GM21825 (cell line): ENCODE measurements around the gene RPS6KA5.
A peak's percentile ranks its signal among the peaks of the same experiment; 100 is the strongest.

Experiments used
- ATAC-seq: cut with Tn5 transposase; IDR thresholded peaks from one replicate; pipeline ENCODE4 v1.9.1; 2021; ENCODE audit warnings: mild to moderate bottlenecking, moderate library complexity; ENCODE audit not compliant: unreplicated experiment

RPS6KA5 gene

GRCh38 chr14:91031666-91032065 is 28.8 kb downstream of the RPS6KA5 start:
- no peak for ATAC-seq

DNA sequence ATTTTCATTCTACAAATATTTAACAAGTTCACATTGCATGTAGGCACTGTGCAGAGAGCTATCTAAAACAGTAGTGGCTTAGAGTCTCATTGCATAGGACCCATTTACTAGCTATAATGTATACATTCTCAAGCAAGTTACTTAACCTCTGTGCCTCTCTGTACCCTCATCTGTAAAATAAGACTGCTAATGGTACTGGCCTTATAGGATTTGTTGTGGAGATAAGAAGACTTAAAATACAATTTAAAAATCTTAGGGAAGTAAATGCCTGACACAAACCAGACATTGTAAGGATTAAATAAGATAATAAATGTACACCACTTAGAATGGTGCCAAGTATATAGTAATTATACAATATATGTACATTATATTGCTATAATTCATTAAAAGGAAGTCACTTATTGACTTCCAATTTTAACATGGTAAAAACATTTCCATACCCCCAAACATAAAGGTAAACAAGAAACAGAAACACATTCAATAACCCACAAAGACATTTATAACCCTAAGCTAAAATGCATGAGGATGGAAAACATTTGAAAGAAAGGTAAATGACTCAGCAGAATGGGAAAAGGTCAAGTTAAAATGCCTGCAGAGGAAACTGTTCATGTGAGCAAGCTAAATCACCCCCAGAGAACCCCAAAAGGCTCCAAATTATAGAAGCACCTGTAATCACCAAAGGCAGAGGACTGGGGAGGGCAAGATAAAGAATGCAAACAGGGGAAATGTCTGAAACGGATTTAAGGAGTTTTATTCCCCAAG is 30.8 kb downstream of the RPS6KA5 start:
- no peak for ATAC-seq

- ATAC-seq = no peak
Measured at GRCh38 chr14:91027561-91027960, 32.9 kb downstream of the RPS6KA5 start.

DNA sequence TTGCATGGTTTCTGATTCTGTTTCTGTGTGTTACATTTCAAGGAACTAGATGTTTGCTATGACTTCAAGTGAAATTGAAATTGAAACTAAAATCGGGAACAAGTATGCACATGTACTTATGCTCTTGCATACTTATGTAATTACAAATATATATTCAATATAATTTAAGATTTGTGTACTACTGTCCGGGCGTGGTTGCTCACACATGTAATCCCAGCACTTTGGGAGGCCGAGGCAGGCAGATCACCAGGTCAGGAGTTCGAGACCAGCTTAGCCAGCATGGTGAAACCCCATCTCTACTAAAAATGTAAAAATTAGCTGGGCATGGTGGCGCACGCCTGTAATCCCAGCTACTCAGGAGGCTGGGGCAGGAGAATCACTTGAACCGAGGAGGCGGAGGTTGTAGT is 37.8 kb downstream of the RPS6KA5 start:
- peak; percentile 87 for ATAC-seq

DNA sequence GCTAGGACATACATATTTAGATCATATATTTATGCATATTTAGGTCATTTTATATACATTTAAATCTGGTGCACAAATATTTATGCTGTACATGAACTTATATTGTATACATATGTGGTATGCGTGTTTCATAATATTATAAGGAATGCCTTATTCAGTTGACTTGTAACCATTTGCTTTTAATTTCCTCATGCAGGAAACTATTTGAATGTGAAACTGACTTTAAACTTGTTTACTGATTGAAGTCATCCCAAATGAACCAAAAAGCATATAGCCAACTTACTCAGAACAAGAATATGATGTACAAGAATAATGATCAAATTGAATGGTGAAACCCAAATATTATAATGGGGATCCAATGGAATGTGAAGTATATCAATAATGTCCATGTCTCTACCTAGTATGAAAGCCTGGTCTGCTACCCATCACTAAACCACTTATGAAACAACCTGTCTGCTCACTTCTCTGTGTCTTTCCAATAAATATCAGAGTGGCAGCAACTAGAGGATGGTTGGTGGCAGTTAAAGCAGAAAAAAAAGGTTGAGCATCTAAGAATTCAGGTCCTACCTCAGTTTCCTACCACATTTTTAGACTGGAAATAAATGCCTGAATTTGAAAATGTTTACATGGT is 38.3 kb downstream of the RPS6KA5 start:
- ATAC-seq = peak; percentile 58

DNA sequence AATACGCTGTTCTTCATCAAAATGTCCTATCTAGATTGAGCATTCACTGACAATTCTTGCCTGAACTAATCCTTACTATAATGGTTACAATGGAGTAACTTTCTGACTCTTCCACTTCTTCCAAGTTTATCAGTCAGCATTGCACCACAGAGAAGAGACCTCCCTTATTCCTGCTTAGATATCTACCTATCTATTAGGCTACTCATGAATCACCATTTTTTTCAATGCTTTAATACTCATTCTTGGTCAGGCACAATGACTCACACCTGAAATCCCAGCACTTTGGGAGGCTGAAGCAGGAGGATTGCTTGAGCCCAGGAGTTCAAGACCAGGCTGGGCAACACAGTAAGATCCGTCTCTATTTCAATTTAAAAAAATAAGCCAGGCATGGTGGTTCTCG is 39.3 kb downstream of the RPS6KA5 start:
- no peak for ATAC-seq

GRCh38 chr14:91019673-91020072 is 40.8 kb downstream of the RPS6KA5 start:
- no peak for ATAC-seq

DNA sequence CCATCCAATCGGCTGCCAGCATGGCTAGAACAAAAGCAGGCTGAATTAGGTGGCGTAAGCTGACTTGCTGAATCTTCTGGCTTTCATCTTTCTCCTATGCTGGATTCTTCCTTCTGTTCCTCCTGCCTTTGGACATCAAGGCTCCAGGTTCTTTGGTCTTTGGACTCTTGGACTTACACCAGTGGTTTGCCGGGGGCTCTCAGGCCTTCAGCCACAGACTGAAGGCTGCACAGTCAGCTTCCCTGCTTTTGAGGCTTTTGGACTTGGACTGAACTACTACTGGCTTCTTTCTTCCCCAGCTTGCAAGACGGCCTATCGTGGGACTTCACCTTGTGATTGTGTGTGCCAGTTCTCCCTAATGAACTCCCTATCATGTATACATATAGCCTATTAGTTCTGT is 42.0 kb downstream of the RPS6KA5 start:
- no peak for ATAC-seq

- no peak for ATAC-seq
Measured at GRCh38 chr14:91016800-91017410, 43.5 kb downstream of the RPS6KA5 start.

- no peak for ATAC-seq
Measured at GRCh38 chr14:91015435-91015834, 45.0 kb downstream of the RPS6KA5 start.

DNA sequence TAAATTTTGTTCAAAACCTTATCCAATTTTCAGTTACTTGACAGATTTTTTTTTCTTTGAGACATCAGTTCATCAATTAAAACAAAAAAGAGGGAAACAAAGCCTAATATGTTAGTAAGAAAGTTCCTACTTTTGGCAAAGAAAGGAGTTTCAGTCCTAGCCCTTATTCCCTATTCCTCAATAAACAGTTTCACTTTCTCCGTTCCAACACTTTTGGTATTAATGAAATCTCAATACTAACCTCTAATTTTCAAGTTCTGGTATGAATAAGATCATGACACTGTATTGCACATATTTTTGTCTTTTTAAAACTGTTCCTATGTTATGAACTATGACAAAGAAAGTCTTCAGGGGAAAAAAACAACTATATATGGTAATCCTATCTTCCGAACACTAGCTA is 48.4 kb downstream of the RPS6KA5 start:
- no peak for ATAC-seq

DNA sequence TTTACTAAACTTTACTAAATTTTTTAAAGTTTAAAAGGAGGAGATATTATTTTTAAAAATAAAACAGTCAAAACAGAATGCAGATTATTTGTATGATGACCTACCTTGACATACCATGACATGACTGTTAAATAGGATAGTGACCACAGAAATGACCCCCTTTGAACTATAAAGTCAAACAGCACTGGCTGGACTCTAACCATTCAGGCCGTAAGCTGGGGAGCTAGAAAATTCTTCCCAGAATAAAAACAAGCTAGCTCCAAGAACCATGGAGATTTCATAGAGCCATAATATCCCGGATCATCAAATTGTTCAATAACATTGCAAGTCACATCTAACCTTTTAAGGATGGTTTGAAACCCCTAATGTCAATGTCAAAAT is 50.3 kb downstream of the RPS6KA5 start:
- no peak for ATAC-seq

GRCh38 chr14:91009501-91010152 is 50.8 kb downstream of the RPS6KA5 start:
- peak; percentile 97 for ATAC-seq

GRCh38 chr14:91008759-91009409 is 51.6 kb downstream of the RPS6KA5 start:
- ATAC-seq = no peak

DNA sequence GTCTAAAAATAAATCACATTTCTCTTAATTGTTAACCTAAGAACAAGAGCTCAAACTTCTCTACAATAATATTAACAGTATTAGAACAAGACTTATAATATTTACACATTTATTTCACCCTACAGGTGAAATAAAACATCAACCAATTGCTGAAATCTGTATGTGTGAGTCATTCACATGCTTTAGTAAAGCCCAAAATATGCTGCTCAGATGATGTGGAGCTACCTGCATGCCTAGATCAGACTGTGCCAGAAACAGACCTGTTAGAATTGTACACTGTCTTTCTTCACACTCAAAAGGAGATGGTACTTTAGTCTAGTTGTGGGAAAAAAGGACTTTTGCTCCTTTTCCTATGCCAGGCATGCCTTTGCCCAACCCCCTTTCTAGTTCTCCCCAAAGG is 54.7 kb downstream of the RPS6KA5 start:
- ATAC-seq = no peak

DNA sequence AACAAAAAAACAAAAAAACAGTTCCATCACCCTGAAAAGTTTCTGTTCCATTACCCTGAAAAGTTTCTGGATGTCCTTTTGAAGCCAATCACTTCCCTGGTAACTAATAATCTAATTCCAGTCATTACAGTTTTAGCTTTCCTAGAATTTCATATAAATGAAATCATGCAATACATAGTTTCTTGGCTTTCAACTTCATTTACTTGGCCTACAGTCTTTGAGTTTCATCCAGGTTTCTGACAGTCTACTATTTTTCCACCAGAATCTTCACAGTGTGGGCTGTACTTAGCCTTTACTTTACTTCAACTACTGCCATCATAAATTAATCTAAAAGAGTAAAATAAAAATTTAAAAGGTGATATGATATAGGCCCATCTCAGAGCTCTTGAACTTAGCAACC is 55.5 kb downstream of the RPS6KA5 start:
- no peak for ATAC-seq

- ATAC-seq = no peak
Measured at GRCh38 chr14:90999299-90999698, 61.1 kb downstream of the RPS6KA5 start.

- no peak for ATAC-seq
Measured at GRCh38 chr14:90996967-90997366, 63.5 kb downstream of the RPS6KA5 start.

GRCh38 chr14:90995785-90996184 is 64.7 kb downstream of the RPS6KA5 start:
- ATAC-seq = no peak

GRCh38 chr14:90993792-90994191 is 66.6 kb downstream of the RPS6KA5 start:
- no peak for ATAC-seq
